NCI-H524 (cell line): ENCODE results near the gene LGI2.
"Not testable (repeated sequence)": the region's sequence is repeated elsewhere in the genome, so short reads cannot be mapped to it uniquely, and the experiment has no call there.

Source experiments
- DNase-seq, 2 experiments: peaks; one replicate each; lab custom pipeline; 2025; lab: John Stamatoyannopoulos, UW

The LGI2 gene

GRCh38 chr4:25050370-25051078, 19.8 kb upstream of the LGI2 start:
- DNase-seq: no peak

- DNase-seq: no peak
These were observed 12.8 kb upstream of the LGI2 start for GRCh38 chr4:25043548-25043947.

- no peak for DNase-seq
These were observed 2.8 kb upstream of the LGI2 start for GRCh38 chr4:25033526-25033925.

GRCh38 chr4:25032126-25032525, 1.4 kb upstream of the LGI2 start:
- DNase-seq: no peak

DNA sequence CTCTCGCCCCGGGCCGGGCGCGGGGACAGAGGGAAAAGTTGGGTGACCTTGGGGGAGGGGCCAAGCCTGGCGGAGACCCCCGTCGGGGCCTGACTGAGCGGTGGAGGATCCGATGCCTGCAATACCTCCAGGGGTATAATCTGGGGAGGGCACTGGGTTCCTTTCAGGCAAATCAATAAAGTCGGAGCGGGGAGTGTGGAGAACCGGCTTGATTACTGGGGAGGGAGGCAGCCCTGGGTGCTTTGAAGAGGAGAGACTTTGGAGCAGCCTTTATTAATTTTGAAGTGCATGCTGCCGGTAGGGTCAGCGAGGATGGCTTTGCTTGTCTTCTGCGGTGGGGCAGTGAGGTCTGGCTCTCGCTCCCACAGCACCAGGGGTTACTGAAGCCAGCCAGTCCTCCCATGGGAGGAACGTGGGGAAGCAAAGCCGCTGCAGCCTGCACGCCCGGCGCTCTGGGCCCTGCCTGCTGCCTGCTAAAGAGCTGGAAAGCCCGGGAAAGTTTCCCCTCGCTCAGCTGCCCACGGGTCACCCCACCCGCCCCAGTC, 403 bp upstream of the LGI2 start:
- peak; percentile 27 to 61 for DNase-seq

DNA sequence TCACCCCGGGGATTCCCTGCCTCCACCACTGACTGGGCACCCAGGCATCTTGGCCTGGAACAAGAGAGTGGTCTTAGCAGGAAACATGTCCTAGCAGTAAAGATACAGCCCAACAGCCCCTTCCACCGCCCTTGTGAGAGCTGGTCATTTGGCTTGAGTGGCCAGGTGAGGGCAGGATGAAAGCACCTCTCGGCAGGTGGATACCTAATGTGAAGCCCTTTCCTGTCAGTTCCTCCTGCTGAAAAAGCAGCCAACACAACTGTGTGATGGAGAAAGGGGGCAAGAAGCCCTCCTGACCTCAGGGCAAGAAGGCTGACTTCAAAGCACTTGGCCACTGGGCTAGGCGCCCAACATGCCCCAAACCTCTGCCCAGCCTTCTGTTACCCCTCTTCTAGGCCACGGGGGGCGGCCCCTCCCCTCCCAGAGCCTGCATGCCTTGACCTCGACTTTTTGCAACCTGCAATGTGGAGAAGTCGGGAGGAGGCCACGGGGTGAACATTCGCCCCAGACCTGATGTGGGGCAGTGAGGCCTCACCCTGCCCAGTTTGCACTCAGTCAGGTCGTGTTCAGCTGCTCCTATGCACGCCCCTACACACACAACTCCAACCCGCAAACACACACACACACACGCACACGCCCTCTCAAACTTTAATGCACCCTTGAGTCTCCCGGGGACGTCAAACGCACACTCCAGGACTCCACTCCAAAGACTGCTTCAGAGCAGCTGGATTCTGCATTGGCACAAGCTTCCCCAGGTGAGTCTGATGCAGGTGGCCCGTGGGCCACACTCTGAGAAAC, 1.1 kb downstream of the LGI2 start:
- DNase-seq: peak in 1 of 2 experiments; percentile 36

DNA sequence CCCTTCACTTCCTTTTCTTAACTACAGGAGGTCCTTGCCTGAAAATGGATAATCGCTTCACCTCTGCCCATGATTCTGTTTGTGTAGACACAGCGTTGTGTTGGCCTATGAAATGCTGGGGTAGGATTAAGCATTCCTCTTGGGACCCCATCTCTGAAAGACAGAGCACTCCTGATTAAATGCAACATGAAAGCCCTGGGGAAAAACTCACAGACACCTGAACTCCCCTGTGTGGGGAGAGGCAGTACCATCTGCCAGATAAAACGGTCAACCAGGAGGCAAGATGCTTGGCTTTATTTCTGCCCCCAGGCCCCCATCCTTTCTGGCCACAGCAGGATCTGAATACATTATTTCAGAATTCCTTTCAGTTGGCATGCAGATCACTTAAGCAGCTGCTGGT, 1.9 kb downstream of the LGI2 start:
- DNase-seq: peak; percentile 85 to 96

DNA sequence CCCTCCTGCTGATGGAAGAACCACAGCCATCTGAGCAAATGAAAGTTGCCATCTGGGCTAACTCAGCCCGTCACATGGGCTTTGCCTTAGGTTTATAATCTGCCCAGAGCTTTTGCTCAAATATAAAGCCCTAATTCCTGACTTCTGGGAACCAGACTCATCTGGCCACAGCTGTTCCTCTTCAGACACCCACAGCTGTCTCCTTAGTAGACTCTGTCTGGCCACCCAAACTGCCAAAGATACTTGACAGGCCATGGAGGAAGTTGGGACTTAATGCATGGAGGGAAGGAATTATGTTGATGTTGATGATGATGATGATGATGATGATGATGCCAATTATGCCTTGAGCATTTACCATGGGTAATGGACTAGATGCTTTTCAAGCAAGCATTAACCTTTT, 8.0 kb downstream of the LGI2 start:
- DNase-seq: peak; percentile 30 to 87

- peak in 1 of 2 experiments; percentile 64 for DNase-seq
These were observed 9.5 kb downstream of the LGI2 start for GRCh38 chr4:25021216-25021615.

- DNase-seq: no peak
These were observed 10.5 kb downstream of the LGI2 start for GRCh38 chr4:25020236-25020635.

- no peak for DNase-seq
These were observed 11.2 kb downstream of the LGI2 start for GRCh38 chr4:25019501-25019900.

- no peak for DNase-seq
These were observed 15.7 kb downstream of the LGI2 start for GRCh38 chr4:25015012-25015411.

GRCh38 chr4:25014662-25014983, 16.1 kb downstream of the LGI2 start:
- DNase-seq: not testable (repeated sequence)

DNA sequence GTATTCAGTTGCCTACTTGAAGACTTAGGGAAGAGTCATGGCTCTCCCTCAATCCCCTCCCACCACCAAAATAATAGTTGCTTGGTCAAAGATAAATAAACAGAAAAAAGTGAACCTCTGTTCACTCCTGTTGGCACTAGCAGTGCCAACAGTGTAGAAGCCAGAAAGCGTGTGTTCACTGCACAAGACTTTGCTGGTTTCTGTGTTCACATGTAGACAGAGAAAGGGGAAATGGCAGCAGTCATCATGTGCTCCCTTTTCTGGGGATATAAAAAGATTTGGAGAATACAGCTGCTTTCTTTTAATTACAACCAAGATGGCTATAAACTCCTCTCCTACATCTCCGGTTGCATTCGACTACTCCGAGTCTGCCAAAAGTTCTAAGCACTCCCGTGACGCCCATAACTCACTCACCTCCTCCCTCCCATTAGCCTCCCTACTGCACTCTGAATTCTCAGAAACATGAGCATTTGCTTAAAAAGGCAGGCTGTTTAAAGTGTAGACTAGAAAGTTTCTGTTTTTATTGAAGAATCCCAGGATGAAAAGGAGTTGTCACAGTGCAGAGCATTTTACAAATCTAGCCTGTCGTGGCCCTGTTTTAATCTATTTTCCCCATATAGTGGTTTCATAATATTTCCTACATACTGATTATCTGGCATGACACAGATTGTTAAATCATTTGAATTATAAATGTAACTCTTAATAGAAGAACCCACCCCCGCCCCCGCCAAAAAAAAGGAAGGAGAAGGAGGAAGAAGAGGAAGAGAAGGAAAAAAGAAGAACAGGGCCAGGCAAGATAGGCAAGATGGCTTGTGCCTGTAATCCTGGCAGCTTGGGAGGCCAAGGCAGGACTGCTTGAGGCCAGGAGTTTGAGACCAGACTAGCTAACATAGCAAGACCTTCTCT, 16.7 kb downstream of the LGI2 start:
- DNase-seq: no peak

DNA sequence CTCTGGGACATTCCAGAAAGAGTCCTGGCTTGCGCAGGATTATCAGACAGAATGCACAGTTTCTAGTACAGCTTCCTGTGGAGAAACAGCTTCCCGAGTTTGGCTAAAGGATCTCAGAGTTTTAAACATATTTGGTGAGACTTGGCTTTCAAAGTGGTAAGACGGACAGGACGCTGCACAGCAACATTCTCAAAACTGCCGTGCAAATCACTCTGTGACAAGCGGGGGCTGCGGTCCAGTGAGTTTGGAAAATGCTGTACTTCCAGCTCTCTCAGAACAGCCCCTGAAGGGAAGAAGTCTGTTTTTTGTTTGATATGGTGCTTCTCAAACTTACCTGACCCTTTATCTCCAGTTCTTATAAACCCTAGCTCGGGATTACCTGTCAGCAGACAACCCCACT, 18.1 kb downstream of the LGI2 start:
- DNase-seq: no peak

DNA sequence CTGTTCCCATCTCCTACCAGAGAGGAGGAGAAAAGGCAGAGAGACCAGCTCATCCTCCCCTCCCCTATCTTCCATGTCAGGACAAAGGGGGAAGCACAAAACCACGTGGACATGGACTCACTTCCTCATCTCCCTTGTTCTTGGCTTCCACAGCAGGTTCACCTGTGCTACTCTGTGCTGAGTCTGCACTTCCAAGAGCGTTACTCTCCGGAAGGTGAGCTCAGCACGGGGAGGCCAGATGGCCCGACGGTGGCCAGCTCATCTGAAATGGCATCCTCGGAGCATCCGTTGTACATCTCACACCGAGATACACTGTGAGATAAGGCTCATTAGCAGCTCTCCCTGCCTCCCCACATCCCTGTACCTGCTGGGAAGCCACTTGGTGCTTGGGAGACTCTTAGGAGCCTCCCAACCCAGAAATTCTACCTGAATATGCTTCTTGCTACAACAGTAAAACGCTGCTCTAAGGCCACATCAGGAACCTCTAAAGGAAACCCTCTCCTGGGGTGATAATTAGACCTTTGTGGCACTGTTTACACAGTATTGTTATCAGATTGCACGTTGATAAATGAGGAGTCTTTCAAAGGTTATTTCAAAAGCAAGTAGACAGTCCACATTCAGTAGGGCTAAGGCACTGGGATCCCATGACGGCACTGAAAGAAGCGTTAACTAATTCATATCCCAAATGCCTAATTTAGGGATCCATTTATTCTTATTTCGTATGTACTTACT, 19.4 kb downstream of the LGI2 start:
- DNase-seq: no peak

DNA sequence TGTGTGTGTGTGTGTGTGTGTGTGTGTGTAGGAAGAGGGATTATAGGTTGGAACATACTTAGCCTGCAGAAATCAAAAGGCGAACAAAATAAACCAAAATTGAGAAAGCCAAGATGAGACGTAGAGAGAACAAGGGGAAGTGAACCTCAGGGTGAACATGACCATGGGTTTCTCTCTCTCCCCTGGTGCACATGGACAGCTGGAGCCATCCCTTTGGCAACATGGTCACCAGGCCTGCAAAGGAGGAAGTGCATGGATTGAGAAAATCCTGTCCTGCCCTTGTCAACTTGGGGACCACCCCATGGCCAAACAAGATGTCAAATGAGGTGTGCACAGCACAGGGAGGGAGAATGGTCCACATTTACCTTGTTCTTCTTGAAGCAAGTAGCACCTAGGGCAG, 23.1 kb downstream of the LGI2 start:
- DNase-seq: no peak

DNA sequence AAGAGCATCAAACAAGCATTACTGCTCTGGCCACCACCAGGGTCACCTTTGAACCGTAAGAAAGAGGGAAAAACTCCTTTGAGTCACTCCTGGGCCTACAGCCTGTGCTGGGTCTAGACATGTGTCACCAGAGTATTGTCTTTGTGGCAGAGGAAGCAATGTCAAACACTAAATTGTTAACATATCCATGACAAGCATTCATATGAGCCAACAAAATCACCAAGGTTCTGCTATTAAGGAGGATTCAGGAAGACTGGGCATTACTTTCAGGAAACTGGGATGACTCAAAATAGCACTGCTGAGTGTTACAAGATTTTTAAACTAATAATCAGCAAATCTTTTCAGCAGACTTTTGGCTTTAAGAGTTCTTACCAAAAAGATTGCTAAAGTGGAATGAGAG, 28.1 kb downstream of the LGI2 start:
- DNase-seq: no peak

GRCh38 chr4:25001509-25001908, 29.2 kb downstream of the LGI2 start:
- DNase-seq: no peak

DNA sequence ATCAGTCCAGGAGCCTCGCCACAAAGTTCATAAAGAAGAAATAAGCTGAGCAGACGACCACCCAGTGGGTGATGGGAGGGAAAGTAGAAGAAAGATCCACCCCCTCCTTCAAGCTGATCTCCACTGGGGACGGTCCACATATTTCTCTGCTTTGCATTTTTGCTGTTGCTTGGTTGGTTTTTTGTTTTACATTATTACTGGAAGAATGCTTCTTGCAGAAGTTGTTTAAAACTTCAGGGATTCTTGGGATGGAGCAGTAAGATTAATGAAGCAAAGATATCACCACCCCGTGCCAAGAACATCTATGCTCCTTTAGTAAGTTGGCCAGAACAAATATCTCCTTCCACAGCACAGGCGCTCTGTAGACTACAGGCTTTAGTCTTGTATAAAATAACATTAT, 30.1 kb downstream of the LGI2 start:
- DNase-seq: no peak

DNA sequence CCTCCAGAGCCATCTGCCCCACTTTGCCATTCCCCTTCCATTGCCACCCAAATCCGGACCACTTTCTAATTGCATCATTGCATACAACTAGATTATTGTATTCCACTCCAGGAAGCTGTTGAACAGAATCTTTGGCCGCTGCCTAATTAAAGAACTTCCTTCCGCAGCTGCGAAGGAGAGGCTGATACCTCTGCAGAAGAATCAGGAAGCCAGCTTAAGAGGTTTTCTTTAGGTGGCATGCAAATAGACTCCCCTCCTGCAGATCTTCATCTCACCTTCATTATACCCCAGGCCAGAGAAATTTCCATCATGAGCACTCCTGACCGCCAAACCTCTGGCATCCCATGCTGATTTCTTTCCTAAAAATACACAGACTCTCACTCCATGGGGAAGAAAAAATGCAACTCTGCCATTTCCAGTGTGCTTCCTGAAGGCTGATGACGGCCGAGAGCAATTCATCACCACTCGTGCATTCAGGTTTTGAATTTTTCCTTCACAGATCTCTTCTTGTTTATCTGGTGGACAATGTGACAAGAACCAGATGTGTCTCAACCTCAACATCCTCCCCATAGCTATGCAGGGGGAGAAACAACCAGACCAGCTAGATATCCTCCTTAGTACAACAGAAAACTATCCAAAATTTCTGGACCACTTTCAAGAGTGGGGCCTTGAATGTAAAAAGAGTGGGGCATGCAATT, 31.2 kb downstream of the LGI2 start:
- no peak for DNase-seq
